ACC112 (cell line): Measurements from ENCODE around the gene TSPEAR.
"Not testable (repeated sequence)": the region's sequence is repeated elsewhere in the genome, so short reads cannot be mapped to it uniquely, and the experiment has no call there.

Experiments used
- H2AFZ ChIP-seq: fragments of 200-600 bp; sonication (generic); one replicate; pipeline ENCODE4 v1.6.0; 2017; ENCODE audit warnings: antibody characterized with exemption, low read length; ENCODE audit not compliant: unreplicated experiment
- H3K27ac ChIP-seq: fragments of 200-600 bp; sonication (generic); 2 replicates; pipeline ENCODE4 v1.5.1; 2014; ENCODE audit warnings: low read depth, mild to moderate bottlenecking, antibody characterized with exemption, low read length, moderate library complexity
- H3K27me3 ChIP-seq: fragments of 200-600 bp; sonication (generic); 2 replicates; pipeline ENCODE4 v1.6.1; 2014; ENCODE audit warnings: mild to moderate bottlenecking, antibody characterized with exemption, low read length, moderate library complexity, mixed read lengths; ENCODE audit not compliant: insufficient read depth
- H3K36me3 ChIP-seq: fragments of 200-600 bp; sonication (generic); 2 replicates; pipeline ENCODE4 v1.6.1; 2016; ENCODE audit warnings: mild to moderate bottlenecking, antibody characterized with exemption, low read length, moderate library complexity, mixed read lengths; ENCODE audit not compliant: insufficient read depth
- H3K4me1 ChIP-seq: fragments of 200-600 bp; sonication (generic); one replicate; pipeline ENCODE4 v1.6.1; 2016; ENCODE audit warnings: low read length, mixed read lengths; ENCODE audit not compliant: insufficient read depth, unreplicated experiment, control insufficient read depth
- H3K4me3 ChIP-seq: fragments of 200-600 bp; sonication (generic); 2 replicates; pipeline ENCODE4 v1.5.1; 2014; ENCODE audit warnings: mild to moderate bottlenecking, low read depth, low read length
- H3K79me2 ChIP-seq: fragments of 200-600 bp; sonication (generic); one replicate; pipeline ENCODE4 v1.6.0; 2016; ENCODE audit warnings: low read length; ENCODE audit not compliant: control insufficient read depth, unreplicated experiment, insufficient read depth

The TSPEAR gene

DNA sequence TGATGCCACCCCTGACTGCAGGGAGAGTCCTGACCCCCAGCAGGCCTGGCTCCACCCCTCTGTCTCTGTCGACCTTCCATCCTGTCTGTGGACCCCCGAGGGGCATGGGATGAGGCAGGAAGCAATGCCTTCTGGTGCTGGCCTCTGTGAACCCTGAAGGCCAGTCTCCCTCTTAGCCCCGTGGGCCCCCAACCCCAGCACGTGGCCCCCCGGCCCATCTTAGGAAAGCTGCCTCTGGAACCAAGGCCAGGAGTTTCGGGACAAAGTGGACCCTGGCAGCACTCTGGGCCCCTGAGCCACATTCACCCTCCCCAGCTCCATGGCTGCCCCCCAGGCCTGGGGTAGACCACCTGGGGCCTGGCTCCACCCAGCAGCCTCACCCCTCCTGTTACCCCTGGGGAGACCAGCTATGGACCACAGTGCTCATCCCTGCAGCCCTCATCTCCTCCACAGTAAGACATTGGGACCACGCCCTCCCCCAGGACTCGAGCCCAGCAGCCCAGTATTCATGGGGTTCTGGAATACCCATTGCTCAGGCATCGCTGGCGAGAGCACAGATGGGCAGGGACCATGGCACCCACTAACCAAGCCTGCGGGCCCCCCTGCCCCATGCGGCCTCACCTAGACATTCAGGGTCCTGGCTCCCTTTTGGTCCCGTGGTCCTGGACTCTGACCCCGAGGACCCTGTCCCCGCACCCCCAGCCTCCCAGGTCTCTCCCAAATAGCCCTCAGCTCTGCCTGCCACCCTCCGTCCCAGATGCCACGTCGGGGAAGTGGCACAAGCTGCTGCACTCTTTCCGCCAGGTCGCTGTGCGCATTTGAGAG lies 72.7 kb downstream of the TSPEAR start:
- not testable (repeated sequence) for H2AFZ ChIP-seq, H3K36me3 ChIP-seq, H3K27ac ChIP-seq, H3K79me2 ChIP-seq, H3K27me3 ChIP-seq, H3K4me3 ChIP-seq, H3K4me1 ChIP-seq

DNA sequence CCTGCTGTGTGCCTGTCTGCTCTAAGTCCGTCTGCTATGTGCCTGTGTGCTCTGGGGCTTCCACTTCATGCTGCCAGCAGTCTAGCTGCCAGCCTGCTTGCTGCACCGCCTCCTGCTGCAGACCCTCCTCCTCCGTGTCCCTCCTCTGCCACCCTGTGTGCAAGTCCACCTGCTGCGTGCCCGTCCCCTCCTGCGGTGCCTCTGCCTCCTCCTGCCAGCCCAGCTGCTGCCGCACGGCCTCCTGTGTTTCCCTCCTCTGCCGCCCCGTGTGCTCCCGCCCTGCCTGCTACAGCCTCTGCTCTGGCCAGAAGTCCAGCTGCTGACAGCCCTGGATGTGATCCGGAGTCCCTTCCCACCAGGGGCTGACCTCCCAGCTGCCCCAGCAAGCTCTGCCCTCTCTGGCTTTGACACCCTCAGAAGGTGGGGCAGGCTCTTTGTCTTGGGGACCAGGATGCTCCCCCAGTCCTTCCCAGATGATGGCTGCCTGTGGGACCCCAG lies 73.5 kb downstream of the TSPEAR start:
- H3K36me3 ChIP-seq, H3K79me2 ChIP-seq, H3K27me3 ChIP-seq, H3K4me1 ChIP-seq, H3K27ac ChIP-seq, H3K4me3 ChIP-seq, H2AFZ ChIP-seq: not testable (repeated sequence)

DNA sequence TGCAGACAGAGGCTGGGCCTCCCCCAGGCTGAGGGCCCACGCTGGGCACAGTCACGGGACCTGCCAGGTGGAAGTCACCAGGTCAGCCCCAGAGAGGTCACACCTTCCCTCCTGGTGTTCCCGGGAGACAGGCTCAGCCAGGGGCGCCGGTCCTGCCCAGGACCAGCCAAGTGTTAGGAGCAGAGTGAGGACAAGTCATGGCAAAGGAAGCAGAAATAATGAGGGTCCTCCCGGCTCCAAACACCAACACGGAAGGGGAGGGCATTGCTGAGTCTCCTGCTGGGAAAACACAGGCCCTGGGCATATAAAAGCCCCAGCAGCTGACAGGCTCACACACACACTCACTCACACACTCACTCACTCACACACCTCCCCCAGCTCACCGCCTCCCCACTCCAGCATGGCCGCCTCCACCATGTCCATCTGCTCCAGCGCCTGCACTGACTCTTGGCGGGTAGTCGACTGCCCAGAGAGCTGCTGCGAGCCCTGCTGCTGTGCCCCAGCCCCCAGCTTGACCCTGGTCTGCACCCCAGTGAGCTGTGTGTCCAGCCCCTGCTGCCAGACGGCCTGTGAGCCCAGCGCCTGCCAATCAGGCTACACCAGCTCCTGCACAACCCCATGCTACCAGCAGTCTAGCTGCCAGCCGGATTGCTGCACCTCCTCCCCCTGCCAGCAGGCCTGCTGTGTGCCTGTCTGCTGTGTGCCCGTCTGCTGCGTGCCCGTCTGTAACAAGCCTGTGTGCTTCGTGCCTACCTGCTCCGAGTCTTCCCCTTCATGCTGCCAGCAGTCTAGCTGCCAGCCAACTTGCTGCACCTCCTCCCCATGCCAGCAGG lies 74.1 kb downstream of the TSPEAR start, which contains the start of gene KRTAP10-10:
Gene KRTAP10-10 (plus strand): TSS at position 339 of the 833 bp plus-strand sequence. CDS start 62 bp downstream, at position 401.
- H3K36me3 ChIP-seq = no peaks in the 10 kb centered on the region
- H3K79me2 ChIP-seq = no peaks in the 10 kb centered on the region
- no peaks in the 10 kb centered on the region for H3K27me3 ChIP-seq
- H3K27ac ChIP-seq = no peak within 1 kb of the TSS
- no peak within 1 kb of the TSS for H2AFZ ChIP-seq
- no peak within 1 kb of the TSS for H3K4me3 ChIP-seq
- no peaks in the 10 kb centered on the region for H3K4me1 ChIP-seq

DNA sequence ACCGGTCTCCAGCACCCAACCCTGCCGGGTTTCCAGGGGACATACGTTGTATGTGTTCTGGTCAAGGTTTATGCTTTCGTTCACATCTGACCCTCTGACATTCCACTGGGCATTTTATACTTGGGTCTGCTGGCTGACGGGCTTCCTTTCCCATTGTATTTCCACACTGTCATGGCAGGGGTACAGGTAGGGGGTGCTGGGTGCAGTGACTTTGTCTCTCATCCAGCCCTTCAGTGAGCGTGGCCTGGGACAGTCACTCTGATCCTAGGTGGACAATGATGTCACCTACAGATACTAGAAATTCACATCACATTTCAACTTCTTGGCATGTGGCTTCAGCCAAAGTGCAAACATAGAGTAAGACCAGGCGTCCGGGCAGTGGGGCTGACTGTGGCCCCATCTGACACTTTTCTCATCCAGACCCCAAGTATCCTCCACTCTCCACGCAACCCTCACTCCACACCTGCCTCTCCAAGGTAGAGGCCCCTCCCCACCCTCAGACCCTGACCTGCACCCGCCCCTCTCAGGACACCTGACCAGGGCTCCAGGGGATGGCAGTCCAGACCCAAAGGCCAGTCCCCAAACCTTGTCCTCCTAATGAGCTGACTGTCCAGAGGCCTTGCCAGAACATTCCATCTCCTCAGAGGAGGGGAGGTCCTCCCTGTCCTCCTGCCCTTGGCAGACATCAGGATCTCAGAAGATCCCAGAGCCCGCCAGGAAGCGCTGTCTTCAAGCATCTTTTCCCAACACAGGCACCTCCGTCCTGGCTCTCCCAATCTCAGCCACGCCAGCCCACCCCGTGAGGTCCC lies 75.0 kb downstream of the TSPEAR start:
- Histone ChIP-seq H3K4me3 (no peak overlapping the region), H3K27me3 (no peaks in the 10 kb centered on the region), H3K79me2 (no peaks in the 10 kb centered on the region), H3K36me3 (no peaks in the 10 kb centered on the region), H2AFZ (no peak overlapping the region), H3K4me1 (no peaks in the 10 kb centered on the region), H3K27ac (no peak overlapping the region)

DNA sequence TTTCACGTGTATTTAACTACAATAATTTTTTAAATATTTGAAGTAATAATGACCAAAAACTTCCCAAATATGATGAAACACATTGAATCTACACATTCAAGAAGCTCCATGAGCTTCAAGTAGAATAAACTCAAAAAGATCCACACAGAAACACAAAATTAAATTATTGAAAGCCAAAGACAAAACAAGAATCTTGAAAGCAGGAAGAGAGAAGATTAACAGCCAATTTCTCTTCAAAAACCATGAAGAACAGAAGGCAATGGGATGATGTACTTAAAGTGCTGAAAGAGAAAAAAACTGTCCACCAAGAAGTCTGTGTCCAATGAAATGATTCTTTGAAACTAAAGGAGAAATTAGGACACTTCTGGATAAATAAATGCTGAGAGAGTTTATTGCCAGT lies 79.3 kb downstream of the TSPEAR start:
- H3K4me3 ChIP-seq = no peak overlapping the region
- no peak overlapping the region for H2AFZ ChIP-seq
- no peaks in the 10 kb centered on the region for H3K27me3 ChIP-seq
- no peaks in the 10 kb centered on the region for H3K36me3 ChIP-seq
- no peak overlapping the region for H3K27ac ChIP-seq
- no peaks in the 10 kb centered on the region for H3K79me2 ChIP-seq
- H3K4me1 ChIP-seq = no peaks in the 10 kb centered on the region

DNA sequence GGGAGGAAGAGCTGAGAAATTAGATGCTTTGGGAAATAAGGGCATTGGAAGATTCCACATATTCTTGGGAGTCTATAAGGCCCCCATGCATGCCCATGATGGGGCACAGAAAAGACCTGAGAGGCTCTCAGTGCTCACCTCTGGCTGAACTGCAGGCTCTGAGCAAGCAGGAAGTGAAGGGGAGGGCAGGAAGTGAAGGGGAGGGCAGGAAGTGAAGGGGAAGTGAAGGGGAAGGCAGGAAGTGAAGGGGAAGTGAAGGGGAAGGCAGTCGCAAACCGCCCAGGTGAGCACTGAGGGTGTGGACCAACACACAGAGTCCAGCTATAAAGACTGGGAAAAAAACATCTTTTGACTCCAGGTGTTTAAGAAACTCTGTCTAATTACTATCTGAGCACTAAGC lies 80.9 kb downstream of the TSPEAR start:
- Histone ChIP-seq H3K4me1 (no peaks in the 10 kb centered on the region), H3K4me3 (no peak overlapping the region), H3K27ac (no peak overlapping the region), H3K36me3 (no peaks in the 10 kb centered on the region), H2AFZ (no peak overlapping the region), H3K79me2 (no peaks in the 10 kb centered on the region), H3K27me3 (no peaks in the 10 kb centered on the region)

DNA sequence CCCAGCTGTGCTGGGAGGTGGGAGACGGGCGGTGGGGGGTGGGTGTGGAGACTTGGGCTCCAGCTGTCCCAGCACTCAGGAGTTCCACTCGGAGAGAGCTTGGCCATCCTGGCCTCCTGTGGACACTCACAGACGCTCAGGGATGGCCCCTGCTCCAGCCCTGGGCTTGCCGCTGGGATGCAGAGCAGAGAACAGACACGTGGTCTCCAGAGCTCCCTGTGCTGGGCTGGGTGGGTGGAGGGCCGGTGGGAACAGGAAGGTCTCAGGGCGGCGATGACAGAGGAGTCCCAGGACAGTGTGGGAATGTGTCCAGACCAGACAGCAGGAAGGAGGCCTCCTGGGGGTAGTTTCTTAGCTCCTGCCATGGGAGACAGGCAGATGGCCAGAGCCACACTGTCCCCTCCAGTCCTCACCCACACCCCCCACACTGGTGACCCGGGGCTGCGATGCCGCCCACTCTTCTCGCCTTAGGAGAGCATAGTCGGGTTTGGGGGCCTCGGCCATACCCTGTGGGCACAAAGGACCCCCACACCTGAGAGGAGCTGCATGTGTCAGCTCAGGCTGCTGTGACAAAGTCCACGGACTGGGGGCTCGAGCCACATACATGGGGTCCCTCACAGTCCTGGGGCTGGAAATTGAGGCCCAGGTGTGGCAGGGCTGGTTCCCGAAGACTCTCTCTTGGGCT lies 82.5 kb downstream of the TSPEAR start:
- no peaks in the 10 kb centered on the region for H3K4me1 ChIP-seq
- H3K4me3 ChIP-seq = no peak overlapping the region
- H3K36me3 ChIP-seq = no peaks in the 10 kb centered on the region
- H3K27me3 ChIP-seq = no peaks in the 10 kb centered on the region
- H3K27ac ChIP-seq = no peak overlapping the region
- no peak overlapping the region for H2AFZ ChIP-seq
- H3K79me2 ChIP-seq = no peaks in the 10 kb centered on the region

DNA sequence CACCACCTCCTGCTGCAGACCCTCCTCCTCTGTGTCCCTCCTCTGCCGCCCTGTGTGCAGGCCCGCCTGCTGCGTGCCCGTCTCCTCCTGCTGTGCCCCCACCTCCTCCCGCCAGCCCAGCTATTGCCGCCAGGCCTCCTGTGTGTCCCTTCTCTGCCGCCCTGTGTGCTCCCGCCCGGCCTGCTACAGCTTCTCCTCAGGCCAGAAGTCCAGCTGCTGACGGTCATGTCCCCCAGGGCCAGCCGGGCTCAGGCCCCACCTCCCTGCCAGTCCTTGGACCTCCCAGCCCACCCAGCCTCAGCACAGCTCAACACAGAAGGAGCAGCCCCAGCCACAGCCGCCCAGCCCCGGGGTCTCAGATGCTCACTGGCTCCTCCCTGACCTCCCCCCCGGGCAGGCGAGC lies 83.5 kb downstream of the TSPEAR start:
- H3K27me3 ChIP-seq, H3K79me2 ChIP-seq, H3K4me1 ChIP-seq, H3K4me3 ChIP-seq, H3K27ac ChIP-seq, H3K36me3 ChIP-seq, H2AFZ ChIP-seq: not testable (repeated sequence)

DNA sequence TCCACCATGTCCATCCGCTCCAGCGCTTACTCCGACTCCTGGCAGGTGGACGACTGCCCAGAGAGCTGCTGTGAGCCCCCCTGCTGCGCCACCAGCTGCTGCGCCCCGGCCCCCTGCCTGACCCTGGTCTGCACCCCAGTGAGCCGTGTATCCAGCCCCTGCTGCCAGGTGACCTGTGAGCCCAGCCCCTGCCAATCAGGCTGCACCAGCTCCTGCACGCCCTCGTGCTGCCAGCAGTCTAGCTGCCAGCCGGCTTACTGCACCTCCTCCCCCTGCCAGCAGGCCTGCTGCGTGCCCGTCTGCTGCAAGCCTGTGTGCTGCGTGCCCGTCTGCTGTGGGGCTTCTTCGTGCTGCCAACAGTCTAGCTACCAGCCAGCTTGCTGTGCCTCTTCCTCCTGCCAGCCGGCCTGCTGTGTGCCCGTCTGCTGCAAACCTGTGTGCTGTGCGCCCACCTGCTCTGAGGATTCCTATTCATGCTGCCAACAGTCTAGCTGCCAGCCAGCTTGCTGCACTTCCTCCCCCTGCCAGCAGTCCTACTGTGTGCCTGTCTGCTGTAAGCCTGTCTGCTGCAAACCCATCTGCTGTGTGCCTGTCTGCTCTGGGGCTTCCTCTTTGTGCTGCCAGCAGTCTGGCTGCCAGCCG lies 84.1 kb downstream of the TSPEAR start:
- H2AFZ ChIP-seq, H3K27ac ChIP-seq, H3K36me3 ChIP-seq, H3K27me3 ChIP-seq, H3K79me2 ChIP-seq, H3K4me3 ChIP-seq, H3K4me1 ChIP-seq: not testable (repeated sequence)
